GM11168 (cell line): ENCODE results near the gene VPS18.

Experiments
- in situ Hi-C: fragments of 300-500 bp; cut with MboI; formaldehyde crosslinking; loops from one replicate; pipeline ENCODE4 v1.12.0; 2022; ENCODE audit warnings: low sequenced_read_pairs; ENCODE audit not compliant: unreplicated experiment

VPS18 gene

GRCh38 chr15:40899536-40900207, 5.4 kb downstream of the VPS18 start:
- in situ Hi-C loops = no loop called here

- in situ Hi-C loops = no loop called here
These were observed 6.2 kb downstream of the VPS18 start for GRCh38 chr15:40900256-40901052.

- in situ Hi-C loops = no loop called here
These were observed 6.8 kb downstream of the VPS18 start for GRCh38 chr15:40901053-40901443.

- in situ Hi-C loops = no loop called here
These were observed 8.6 kb downstream of the VPS18 start for GRCh38 chr15:40902605-40903561.

GRCh38 chr15:40904552-40905201, 10.4 kb downstream of the VPS18 start:
- in situ Hi-C loops = no loop called here

GRCh38 chr15:40906091-40906990, 12.1 kb downstream of the VPS18 start:
- in situ Hi-C loops = no loop called here

GRCh38 chr15:40906991-40907802, 12.9 kb downstream of the VPS18 start:
- in situ Hi-C loops = no loop called here

GRCh38 chr15:40908095-40908494, 13.8 kb downstream of the VPS18 start:
- in situ Hi-C loops = no loop called here

- in situ Hi-C loops = no loop called here
These were observed 15.7 kb downstream of the VPS18 start for GRCh38 chr15:40909662-40910630.

- in situ Hi-C loops = no loop called here
These were observed 16.9 kb downstream of the VPS18 start for GRCh38 chr15:40911141-40911540.

- in situ Hi-C loops = no loop called here
These were observed 17.4 kb downstream of the VPS18 start for GRCh38 chr15:40911693-40912092.

GRCh38 chr15:40912478-40912877, 18.2 kb downstream of the VPS18 start:
- in situ Hi-C loops = no loop called here

- in situ Hi-C loops = no loop called here
These were observed 19.8 kb downstream of the VPS18 start for GRCh38 chr15:40914013-40914412.

GRCh38 chr15:40914486-40914885, 20.2 kb downstream of the VPS18 start:
- in situ Hi-C loops = no loop called here

GRCh38 chr15:40915116-40915661, 20.9 kb downstream of the VPS18 start:
- in situ Hi-C loops = no loop called here

GRCh38 chr15:40915679-40916078, 21.4 kb downstream of the VPS18 start:
- in situ Hi-C loops = no loop called here

GRCh38 chr15:40917585-40917984, 23.3 kb downstream of the VPS18 start:
- in situ Hi-C loops = no loop called here
